Activated CD4-positive, alpha-beta T cell treated with anti-CD3 and anti-CD28 coated beads for 24 hours (primary cell): ENCODE measurements around the gene C1orf116.

Experiments
- DNase-seq, 2 donors: peaks; one replicate each; pipeline ENCODE4 v3.0.0-alpha.2; 2020; ENCODE audit warnings: low read depth in 2 of 2

C1orf116 gene

DNA sequence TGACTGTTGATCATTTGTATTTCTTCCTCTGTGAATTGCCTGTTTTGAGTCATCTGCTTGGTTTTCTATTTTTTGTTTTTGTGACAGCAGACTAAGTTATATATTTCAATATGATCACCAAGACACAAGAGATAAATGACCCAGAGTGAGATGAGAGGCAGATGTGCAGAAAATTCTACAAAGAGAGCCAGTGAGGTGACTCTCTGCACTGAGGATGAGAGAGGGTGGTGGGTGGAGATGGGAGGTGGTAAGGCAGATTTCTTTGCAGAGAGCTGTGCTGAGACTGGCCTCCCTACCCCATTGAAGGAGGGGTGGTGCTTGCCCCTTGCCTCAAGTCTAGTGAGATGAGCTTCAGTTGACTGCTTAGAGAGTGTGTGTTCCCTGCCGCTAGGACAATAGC is 44.7 kb downstream of the C1orf116 start:
- DNase-seq: no peak

GRCh38 chr1:206986885-206987284 is 45.7 kb downstream of the C1orf116 start:
- DNase-seq: no peak

DNA sequence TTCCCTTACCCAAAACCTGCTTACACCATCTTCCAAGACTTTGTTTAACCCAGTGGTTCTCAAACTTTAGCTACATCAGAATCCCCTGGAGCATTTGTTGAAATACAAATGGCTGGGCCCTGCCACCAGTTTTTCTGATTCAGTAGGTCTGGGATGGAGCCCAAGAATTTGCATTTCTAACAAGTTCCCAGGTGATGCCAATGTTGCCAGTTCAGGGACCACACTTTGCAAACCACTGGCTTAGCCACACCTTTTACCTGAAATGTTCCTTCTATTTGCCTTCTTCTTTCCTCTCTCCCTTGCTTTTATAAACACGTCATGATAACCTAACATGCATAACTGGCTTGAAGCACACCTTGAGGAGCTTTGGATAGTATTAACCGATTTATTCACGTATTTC is 46.2 kb downstream of the C1orf116 start:
- no peak for DNase-seq

DNA sequence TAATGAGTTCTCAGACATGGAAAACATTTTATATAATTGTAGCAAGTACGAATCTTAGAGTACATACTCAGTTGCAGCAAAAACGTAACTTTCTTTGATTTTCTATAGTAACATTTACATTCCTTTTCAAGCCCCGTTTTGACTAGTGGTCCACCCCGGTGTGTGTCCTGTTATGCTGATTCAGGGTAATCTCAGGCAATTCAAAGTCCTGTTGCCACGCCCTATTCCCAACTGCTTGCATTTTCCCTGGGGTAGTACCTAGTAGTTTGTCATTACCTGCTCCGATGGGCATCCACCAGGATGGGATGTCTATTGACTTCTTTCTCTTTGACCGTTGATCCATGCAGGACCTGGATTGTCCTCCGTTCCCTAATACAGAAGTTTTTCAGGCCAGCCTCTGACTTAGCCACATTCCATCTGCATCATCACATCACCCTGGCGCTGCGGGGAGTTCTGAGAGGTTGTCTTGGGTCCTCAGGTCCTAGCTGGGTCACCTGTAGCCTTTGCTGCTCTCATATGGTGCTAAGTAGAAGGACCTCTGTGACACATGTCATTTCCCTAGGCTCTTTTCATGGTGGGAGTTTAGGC is 47.3 kb downstream of the C1orf116 start:
- DNase-seq: no peak

DNA sequence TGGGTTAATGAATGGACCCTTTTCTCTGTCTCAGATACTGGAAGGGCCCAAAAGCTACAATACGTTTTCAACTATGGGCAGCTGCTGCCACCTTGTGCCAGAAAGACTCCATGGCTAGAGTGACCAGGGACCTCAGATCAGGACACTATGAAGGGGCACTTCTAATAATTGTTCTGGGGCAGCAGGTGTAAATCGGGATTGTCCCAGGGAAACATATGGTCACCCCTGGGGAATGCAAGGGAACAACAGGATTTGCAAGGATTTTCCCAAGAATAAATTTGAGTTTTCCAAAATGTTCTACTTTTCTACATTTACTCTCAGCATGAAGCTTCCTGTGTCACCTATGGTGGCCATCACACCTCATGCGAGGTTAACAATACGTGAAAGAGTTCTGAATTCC is 50.3 kb downstream of the C1orf116 start:
- DNase-seq: peak; percentile 21 to 29

DNA sequence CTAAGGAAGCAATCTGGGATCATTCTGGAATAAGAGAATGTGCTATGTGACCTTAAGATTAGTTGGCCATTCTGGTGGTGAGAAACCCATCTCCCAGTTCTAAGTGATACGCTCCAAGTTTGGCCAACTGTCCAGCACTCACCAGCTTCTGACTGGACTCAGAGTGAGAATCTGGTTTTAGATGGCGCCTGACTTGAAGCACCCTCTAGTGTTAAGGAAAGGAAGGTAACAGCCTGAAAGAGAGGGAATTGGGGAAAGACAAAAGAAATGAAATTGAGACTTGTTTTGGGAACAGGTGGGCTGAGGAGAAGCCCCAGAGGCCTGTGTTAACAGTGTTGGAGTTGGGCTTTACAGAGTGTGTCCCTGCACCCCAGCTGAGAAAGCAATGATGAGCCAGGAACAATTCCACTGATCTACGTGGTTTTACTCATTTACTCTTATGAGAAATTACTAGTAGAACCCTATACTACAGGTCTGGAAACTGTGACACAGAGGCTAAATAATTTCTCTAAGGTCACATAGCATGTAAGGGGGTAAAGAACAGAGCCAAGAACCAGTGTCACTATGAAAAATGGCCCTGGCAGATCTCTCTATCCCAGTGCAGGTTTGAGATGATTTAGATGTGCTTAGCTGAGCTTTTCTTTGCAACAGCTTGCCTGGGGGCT is 53.0 kb downstream of the C1orf116 start:
- no peak for DNase-seq

DNA sequence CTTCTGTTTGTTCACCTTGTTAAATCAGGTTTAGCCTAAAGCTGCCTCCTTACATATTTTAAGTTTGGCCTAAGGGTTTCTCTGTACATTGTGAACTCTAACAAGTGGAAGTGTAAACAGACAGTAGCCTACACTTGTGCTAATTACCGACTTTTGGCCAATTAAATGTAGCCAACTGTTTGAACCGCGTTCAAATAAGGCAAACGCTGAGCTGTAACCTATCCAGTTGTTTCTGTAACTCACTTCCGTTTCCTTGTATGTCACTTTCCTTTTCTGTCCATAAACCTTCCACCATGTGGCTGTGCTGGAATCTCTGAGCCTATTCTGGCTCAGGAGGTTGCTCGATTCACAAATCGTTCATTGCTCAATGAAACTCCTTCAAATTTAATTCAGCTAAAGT is 54.3 kb downstream of the C1orf116 start:
- no peak for DNase-seq

- no peak for DNase-seq
Observed at GRCh38 chr1:206975306-206975705, 57.2 kb downstream of the C1orf116 start.

- DNase-seq: no peak
Observed at GRCh38 chr1:206974140-206974539, 58.4 kb downstream of the C1orf116 start.

- no peak for DNase-seq
Observed at GRCh38 chr1:206972728-206973127, 59.8 kb downstream of the C1orf116 start.

DNA sequence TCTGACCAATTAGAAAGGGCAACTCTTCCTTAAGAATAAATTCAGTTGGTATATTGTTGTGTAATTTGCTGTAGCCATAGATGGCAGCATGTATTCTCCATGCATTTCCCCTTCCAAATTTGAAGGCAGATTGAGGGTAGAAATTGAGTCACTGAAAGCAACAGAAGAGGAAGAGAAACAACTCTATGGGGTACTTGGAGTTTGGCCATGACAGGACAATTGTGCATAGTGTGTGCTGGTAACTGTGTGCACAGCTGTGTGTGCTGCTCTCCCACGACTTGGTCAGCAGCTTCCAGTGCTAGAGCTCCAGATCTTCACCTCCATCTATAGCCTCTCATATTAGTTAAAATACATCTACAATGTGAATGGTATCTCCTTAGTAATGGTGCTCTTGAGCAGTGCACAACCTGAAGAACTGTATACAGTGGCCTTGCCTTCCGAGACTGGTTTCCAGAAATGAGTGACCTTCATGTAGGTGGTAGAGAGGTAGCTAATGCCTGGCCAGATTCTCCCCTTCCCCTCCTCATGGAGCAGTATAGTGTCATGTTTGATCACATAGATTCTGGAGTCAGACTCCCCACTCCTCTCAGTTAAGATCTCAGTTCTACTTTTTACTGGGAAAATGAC is 61.4 kb downstream of the C1orf116 start:
- no peak for DNase-seq

- DNase-seq: no peak
Observed at GRCh38 chr1:206970446-206970845, 62.1 kb downstream of the C1orf116 start, which contains the start of gene FCAMR. Gene FCAMR, minus strand, starts transcription at chr1:206970460. Its CDS starts 335 bp downstream, at chr1:206970125.

- DNase-seq: no peak
Observed at GRCh38 chr1:206969090-206969489, 63.5 kb downstream of the C1orf116 start.
